HG02885 (cell line): ENCODE measurements around the gene FOXD4L3.
"Not testable (repeated sequence)": the region's sequence is repeated elsewhere in the genome, so short reads cannot be mapped to it uniquely, and the experiment has no call there.

ENCODE experiments used
- ATAC-seq: cut with Tn5 transposase; IDR thresholded peaks from one replicate; pipeline ENCODE4 v1.9.1; 2021; ENCODE audit warnings: mild to moderate bottlenecking; ENCODE audit not compliant: unreplicated experiment, poor library complexity

Gene FOXD4L3

DNA sequence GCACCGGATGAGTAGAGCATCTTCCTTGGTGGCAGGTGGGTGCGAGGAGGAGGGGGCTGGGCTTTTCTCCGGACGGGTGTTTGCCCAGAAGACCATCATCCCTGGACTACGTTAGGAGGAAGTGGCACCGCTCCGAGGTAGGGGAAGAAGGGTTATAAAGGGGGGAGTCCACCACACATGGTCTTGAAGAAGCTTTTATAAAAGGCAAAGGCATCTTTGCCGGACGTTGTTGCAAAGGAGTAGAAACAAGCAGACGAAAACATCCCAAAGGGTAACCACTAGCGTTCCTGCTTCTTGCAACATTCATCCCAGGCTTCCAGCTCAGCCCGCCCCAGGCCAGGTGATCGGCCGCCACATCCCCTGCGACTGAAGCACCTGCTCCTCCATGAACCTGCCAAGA, at the start of gene FOXD4L3:
Gene FOXD4L3 (plus strand): TSS at position 301 of the 400 bp plus-strand sequence. CDS start 85 bp downstream, at position 386.
- ATAC-seq, result not testable (repeated sequence)

DNA sequence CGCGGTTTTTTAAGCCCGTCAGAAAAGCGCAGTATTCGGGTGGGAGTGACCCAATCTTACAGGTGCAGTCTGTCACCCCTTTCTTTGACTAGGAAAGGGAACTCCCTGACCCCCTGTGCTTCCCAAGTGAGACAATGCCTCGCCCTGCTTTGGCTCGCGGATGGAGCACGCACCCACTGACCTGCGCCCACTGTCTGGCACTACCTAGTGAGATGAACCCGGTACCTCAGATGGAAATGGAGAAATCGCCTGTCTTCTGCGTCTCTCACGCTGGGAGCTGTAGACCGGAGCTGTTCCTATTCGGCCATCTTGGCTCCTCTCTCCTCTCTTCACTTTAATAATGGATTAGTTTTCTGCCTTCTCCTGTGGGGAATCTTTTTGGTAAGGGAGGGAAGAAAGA, 21.6 kb upstream of the FOXD4L3 start:
- ATAC-seq, result not testable (repeated sequence)

DNA sequence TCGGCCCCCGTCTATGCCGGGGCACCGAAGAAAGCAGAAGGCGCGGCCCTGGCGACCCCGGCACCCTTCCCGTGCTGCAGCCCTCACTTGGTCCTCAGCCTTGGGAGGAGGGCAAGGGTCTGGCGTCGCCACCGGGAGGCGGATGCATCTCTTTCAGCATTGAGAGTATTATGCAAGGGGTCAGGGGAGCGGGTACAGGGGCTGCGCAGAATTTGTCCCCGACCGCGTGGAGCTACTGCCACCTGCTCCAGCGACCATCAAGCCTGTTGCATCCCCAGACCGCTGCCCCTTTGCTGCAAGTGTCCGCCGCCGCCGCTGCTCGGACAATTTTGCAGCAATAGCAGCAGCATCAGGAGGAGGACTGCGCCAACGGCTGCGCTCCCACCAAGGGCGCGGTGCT, 1.1 kb downstream of the FOXD4L3 start:
- ATAC-seq, result not testable (repeated sequence)

DNA sequence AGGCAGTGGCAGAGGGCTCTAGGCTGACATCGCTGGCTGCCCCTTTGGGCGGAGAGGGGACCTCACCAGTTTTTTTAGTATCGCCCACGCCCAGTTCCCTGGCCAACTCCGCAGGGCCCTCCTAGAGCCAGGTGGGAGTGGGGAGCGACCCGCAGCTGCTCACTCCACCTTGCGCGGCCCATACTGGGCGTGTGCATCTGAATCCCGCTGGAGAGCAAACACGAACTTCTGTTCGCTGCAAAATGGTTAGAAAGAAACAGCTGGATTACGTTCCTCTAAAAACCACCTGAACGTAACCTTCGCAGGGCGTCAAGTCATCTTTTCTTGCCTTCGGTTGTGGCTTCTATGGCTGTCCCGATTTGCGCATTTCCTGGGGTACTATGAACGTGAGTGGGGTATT, 1.5 kb downstream of the FOXD4L3 start:
- not testable (repeated sequence) for ATAC-seq

DNA sequence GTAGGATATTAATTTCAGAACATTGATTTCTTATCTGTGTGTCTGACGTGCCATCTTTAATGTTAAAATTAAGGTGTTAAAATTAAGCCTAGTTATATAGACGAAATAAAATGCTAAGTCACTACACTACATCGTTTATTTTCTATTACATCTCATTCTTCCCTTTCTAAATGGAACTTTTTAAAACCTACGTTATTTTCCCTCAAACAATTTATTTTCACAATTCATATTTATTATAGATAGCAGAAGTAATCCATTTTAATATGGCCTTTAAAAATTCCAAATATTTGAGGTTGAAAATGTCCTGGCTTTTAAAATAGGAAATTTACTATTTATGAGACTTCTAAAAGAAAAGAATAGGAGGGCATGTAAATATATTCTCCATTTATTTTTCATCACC, 2.1 kb downstream of the FOXD4L3 start:
- not testable (repeated sequence) for ATAC-seq

DNA sequence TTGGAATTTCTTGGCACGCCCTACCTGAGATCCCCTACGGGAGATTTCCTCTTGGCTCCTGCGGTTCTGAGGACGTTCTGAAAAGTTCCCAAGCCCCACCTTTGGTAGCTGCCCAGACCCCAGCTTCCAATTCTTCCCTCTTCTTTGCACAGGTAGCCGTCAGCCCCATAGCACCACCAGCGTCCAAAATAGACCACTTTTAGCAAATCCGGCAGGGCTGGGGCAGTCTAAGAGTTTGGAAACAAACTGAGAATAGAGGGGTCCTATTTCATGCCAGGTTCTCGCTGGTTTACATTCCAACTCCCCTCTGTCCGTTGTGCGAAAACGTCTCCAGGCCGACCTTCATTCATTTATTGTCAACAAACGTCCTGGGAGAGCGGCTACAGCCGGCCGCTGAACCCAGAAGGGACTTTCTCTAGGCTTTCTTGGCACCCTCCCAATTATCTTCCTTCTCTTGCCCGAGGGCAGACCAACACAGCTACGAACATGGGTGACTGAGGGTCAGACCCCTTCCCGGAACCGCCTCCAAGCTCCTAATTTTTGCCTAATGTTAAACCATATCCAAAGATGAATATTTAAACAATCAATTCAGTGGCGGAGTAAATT, 3.1 kb downstream of the FOXD4L3 start:
- ATAC-seq, result not testable (repeated sequence)

DNA sequence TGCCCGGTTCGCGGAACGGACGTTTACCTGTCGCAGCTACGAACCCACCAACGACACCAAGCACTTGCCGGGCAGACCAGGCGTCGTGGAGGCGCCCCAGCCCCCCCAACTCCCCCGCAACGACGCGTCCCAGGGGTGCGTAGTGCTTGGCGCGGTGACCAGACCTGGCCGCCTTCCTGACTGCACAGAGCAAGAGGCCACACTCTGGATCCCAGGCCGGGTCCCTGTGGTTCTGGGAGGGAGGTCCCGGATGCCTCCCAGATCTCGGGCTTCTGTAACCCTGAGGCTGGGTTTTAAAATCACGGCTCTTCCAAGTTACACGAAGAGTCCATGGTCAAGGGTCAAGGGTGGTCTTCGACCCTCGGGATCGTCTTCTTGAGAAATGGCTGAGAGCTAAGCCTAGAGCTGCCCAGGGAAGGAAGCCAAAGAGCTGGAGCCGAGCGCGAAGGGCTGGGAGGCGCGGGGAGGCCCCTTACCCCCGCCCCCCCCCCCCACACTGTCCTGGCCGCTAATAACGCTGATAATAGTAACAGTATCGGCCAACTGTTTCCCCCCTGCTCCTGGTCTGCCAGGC, 3.8 kb downstream of the FOXD4L3 start:
- not testable (repeated sequence) for ATAC-seq

DNA sequence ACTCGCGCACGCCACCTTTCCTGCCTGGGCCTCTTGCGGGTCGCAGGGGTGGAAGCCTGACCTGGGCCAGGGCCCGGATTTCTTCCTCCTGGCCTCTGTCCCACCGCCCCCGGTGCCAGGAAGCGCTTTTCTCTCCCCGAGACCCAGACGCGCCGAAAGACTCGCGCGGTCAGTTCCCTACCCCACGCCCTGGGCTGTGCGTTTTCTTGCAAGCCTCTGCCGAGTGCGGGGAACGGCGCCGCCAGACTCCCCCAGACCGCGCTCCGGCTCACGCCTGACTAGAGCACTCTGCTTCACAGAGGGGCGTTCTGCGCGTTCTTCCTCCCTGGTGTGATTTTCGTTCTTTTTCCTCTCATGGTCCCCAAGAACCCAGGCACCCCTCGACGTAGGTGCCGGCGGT, 4.5 kb downstream of the FOXD4L3 start:
- not testable (repeated sequence) for ATAC-seq

DNA sequence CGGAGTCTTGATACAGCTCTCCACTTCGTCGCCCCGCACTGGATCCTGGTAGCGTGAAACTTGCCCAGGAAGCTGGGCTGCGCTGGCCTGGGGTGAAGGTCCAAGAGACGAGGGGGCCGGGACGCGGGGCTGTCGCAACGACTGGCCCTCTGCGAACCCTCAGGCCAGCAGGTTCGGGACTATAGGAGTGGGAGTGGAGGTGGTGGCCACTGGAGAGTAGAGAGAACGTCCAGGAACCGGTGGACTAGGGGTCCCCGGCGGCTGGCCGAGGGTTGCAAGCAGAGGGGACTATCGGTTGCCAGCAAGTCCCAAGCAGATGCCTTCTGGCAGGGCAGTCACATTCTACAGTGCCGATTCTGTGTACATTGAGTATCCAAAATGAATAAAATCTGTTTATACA, 5.0 kb downstream of the FOXD4L3 start:
- ATAC-seq, result not testable (repeated sequence)

DNA sequence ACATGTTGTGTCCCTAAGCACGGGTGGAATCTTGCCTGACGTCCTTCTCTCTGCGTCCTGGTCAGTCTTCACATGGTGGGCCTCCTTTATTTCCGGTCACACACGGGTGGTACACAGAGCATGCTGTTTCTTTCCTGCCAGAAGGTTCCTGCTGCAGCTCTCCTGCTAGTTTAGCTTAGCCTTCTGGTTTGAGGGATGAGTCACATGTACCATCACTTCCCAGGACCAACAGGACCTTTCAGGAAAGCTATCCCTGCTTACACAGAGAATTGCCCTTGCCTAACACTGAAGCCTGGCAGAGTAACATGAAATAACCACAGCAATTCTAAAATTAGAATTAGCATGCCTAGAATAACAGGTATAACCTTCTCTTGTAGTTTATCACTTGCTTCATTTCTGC, 8.5 kb downstream of the FOXD4L3 start:
- ATAC-seq, result not testable (repeated sequence)

DNA sequence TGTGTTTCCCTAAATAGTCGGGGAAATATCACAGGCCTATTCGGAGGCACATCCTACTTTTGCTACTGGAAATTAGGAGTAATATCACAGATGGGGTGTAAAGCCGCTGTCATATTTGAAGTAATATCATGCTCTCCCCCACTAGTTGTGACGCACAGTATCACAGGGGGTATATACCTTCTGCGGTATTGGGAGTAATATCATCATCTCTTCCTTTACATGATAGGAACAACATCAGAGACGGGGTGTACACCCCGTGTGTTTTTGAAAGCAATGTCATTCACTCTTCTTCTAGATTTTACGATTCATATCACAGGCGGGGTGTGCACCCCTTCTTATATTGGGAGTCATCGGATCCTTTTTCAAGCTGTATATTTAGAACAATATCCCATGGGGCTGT, 15.5 kb downstream of the FOXD4L3 start:
- ATAC-seq, result not testable (repeated sequence)

DNA sequence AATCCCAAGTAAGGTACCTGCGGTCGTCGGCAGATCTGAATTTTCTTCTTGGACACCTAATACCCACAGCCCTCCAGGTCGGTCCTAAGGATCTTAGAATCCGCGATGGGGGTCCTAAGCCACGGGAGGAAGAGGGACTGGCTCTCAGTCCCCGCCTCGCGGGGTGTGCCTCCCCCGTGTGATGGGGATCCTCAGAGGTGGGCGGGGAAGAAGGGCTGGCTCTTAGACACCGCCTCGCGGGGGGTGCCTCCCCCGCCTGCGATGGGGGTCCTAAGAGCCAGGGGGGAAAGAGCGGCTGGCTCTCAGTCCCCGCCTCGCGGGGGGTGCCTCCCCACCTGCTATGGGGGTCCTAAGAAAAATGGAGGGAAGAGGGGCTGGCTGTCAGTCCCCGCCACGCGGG, 21.1 kb downstream of the FOXD4L3 start:
- not testable (repeated sequence) for ATAC-seq

DNA sequence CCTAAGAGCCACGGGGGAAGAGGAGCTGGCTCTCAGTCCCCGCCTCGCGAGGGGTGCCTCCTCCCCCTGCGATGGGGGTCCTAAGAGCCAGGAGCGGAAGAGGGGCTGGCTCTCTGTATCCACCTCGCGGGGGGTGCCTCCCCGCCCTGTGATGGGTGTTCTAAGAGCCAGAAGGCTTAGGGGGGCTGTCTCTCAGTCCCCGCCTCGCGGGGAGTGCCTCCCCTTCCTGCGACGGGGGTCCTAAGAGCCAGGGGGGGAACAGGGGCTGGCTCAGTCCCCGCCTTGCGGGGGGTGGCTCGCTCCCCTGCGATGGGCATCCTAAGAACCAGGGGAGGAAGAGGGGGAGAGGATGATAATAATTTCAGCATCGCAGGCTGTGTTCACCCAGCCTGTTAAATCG, 21.9 kb downstream of the FOXD4L3 start:
- not testable (repeated sequence) for ATAC-seq

DNA sequence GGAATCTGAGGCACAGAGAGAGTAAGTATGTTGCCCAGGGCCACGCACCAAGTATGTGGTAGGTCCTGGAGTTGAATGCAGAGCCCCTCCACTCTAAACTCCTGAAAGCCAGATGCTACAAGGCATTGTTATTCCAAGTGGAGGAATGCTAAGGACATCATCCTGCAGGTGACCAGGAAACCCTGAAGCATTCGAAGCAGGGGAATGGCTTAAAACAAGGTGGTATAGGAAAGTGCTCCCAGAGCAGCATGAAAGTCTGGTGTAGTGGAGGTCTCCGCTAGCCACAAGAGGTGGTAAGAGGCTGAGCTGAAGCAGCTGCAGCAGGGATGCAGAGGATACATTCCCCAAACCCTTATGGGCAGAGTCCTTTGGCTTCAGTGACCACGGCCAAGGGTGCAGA, 26.4 kb downstream of the FOXD4L3 start:
- not testable (repeated sequence) for ATAC-seq

DNA sequence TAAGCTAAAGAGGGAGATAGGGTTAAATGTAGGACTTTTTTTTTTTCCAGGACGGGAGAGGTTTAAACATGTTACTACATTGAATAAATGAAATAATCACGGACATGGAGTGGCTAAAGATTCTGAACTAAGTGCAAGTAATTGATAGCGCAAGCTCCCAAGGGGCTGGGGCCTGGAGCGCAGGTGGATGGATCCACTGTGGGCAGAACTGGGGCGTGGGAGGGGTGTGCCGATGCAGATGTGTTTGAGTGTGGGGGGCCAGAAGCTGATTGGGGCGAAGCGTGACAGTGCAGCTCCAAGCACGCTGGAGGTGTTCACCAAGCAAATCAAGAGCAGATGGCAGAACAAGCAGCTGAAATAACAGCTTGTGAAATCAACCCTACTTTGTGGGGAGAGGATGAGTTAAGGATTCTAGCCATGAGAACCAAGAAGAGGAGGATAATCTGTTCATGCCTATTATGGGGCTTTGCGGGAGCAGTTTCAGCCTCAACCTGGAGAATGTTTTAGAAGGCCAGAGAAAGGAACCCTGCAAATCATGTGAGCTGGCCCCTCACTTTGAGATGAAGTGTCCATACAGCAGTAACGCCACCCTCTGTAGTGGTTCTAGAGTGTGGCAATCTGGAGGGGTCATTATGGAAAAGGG, 28.0 kb downstream of the FOXD4L3 start:
- not testable (repeated sequence) for ATAC-seq

DNA sequence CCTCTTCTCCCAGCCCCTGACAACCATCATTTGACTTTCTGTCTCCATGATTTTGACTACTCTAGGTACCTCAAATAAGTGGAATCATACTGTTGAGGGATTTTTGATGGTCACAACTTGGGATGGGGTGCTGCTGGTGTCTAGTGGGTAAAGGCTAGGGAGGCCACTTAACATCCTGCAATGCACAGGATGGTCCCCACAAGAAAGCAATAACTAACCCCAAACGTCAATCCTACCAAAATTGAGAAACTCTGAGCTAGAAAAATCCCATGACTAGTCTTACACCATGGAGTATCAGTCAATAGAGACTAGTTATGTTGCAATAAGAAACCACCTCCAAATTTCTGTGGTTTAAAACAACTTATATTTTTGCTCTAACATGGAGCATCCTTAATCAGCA, 29.5 kb downstream of the FOXD4L3 start:
- not testable (repeated sequence) for ATAC-seq

DNA sequence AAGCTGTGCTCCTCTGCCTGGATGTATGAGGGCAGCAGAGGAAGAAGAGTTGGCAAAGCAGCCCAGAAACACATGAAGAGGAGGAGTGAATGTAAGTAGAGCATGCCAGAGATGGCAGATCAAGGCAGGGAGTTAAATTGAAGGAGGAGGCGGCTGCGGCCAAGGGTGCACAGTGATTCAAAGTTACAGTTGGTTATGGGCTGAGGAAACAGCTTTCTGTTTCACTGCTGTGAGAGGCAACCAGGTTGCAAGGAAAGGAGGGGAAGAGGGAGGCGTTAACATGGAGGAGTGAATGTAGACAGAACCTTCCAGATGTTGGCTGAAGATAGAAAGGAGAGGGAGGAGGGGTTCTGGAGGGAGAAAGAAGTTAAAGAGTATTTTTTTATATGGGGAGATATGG, 33.3 kb downstream of the FOXD4L3 start:
- not testable (repeated sequence) for ATAC-seq

DNA sequence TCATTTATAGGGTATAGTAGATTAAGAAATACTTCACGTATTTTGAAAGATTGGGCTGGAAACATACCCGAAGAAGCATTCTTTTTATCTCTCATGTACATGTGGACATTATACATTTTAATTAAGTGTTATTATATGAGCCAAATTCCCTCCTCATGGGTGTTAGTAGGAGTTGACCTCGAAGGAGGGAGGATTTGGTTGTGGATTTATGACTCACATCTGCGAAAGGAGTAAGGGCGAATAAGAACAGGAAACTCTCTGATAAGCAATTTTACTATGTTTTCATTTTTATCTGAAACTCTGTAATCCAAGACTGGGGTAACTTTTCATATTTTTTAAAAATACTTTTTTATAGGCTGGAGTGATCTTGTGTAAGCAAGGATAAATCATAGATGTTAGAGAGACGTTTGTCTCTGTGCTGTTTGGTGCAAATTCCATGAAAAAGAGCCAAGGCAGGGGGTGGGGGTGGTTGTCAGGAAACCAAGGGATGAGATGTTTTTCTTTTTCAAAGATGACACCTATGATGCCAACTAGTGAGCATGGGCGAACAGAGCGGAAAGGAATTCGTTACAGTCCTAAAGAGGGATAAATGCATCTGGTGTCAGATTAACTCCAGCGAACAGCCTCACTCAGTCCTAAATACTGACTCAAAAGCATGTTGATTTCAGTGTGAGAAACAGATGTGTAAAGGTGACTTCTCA, 34.1 kb downstream of the FOXD4L3 start:
- not testable (repeated sequence) for ATAC-seq

DNA sequence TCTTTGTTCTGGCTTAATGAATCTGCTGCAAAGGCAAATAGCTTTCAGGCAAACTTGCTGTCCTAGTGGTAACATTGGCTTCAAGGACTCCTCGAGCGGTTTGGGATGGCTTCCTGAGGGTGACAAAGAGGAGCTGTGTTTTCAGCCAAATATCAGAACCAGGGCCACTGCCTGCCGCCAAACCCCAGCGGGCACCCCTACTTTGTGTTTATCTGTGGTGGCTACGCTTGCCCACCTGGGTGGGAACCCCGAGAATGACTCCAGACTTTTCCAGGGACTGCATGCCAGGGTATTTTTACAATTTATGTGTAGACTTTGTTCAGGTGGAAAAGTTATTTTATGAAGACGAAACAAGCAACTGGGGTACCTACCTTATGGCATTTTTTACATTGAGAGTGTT, 35.3 kb downstream of the FOXD4L3 start:
- ATAC-seq, result not testable (repeated sequence)

DNA sequence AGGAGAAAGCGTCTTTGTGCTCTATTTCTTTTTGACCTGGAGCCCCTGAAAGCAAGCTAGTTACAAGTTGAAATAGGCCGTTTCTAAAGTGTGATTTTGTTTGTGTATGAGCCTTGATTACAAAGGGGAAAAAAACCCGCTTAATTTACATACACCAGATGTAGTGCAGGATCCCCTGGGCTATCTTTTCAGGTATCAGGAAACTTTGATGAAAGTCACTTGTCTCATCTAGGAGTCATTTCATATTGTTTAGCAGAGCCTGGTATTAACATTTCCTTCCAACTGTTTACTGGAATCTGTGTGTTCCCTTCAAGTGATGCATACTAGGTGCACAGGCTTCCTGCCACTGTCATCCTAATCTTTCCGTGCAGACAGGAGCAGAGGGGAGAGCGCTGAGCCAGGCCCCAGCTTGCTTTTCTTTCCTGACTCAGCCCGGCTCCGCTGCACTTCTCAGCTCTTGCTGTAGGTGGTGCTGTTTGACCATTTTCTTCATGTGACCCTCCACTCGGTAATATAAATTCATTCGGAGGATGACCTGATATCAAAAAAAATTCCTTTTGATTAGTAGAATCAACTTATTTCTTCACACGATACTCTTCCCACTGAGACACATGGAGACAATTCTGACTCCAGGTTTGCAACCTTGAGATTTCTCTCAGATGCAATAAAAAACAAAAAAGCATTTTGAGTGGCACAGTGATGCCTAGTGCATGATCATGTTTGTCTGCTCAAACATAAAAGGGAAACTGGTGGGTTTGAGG, 39.8 kb downstream of the FOXD4L3 start:
- ATAC-seq, result peak; percentile 94
